ENCODE data around the gene ZNF786. TPM values are rescaled to one million over a fixed set of nuclear protein-coding genes. Genes with fewer than 3 reads are reported as not detected.

ZNF786 gene
- total RNA-seq, 1 experiment from 2014 or later = 4.2 TPM

DNA sequence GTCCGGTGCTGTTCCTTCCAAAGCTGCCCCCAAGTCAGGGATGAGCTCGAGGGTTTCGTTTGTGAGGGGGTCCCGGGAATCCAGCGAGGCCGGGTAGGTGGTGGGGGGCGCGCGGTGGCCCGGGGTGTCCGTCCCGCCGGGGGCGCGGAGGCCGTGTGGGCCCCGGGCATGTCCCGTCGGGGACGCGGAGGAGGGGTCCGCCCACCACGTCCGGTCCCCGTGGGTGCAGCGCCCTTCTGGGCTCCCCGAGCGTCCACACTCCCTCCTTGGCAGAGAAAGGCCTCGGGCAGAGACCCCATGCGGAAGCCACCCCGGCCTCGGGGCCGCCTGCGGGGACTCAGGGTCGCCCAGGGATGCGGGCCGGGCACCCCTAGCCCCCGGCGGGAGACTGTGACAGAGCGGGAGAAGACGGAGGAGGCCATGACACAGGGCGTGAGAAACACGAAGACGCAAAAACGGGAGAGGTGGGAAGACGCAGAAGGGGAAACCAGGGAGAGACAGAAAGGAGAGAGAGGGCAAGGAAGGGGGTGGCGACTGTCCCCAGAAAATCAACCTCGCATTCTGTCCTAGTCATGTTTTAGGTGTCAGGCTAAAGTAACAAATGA, 36.2 kb upstream of the ZNF786 start:
- BruUV-seq (replicated peaks) = no TSS peak
- H3K27ac ChIP-seq (ENCODE audit: low read length) = peak overlapping the region; percentile 57
- peak overlapping the region; percentile 99 for H3K9ac ChIP-seq (ENCODE audit: low read length)
- H3K4me3 ChIP-seq (ENCODE audit: low read length) = peak overlapping the region; percentile 100
- no peak for TF ChIP-seq EZH2 (IDR thresholded peaks at IDR 0.05; ENCODE audit: low read length, unreplicated experiment)
- no peak for TF ChIP-seq CTCF (conservative IDR thresholded peaks at IDR 0.05; ENCODE audit: low read depth, low read length)
- TF ChIP-seq EZH2phosphoT487 (IDR thresholded peaks at IDR 0.05; ENCODE audit: borderline replicate concordance, low read length) = no peak
- peak overlapping the region; percentile 93 for H3K4me2 ChIP-seq (ENCODE audit: low read length)
- intact Hi-C loops (cut with micrococcal nuclease) = loop anchor here (1.0 to 2.0 kb wide), 4 partner anchors 21 to 98 kb away; partner anchors contain the start of genes PDIA4, ZNF398 and ZNF786
- POLR2A ChIA-PET (ENCODE audit: unreplicated experiment) = interaction anchor here (0.6 kb wide), 1 partner anchor 73 kb away, joined by 7 read pairs; no protein-coding TSS in a partner anchor
- ATAC-seq = peak; percentile 61
- peaks cover 15% of the 10 kb centered on the region for H3K36me3 ChIP-seq (ENCODE audit: low read depth, low read length)
- no peaks in the 10 kb centered on the region for H3K27me3 ChIP-seq (ENCODE audit: low read length)
- H4K20me1 ChIP-seq (ENCODE audit: low read length) = no peaks in the 10 kb centered on the region
- peak; percentile 28 for DNase-seq
- peaks cover 40% of the 10 kb centered on the region for H3K79me2 ChIP-seq (ENCODE audit: low read length)
- H3K4me1 ChIP-seq (ENCODE audit: insufficient read depth, low read length) = peaks cover 5% of the 10 kb centered on the region
- peak overlapping the region; percentile 86 for H2AFZ ChIP-seq (ENCODE audit: low read length)
- CTCF ChIA-PET = interaction anchor here (0.7 to 0.8 kb wide), 2 partner anchors 61 to 73 kb away, joined by 3 read pairs; no protein-coding TSS in a partner anchor
- peaks cover 11% of the 10 kb centered on the region; the same call in 1 of the 2 replicates for H3K9me3 ChIP-seq (ENCODE audit: low read length)
- H3K9me2 ChIP-seq (replicated peaks; ENCODE audit: low read length) = no peaks in the 10 kb centered on the region
- no peaks in the 10 kb centered on the region for H3F3A ChIP-seq (ENCODE audit: low read length, unreplicated experiment)

DNA sequence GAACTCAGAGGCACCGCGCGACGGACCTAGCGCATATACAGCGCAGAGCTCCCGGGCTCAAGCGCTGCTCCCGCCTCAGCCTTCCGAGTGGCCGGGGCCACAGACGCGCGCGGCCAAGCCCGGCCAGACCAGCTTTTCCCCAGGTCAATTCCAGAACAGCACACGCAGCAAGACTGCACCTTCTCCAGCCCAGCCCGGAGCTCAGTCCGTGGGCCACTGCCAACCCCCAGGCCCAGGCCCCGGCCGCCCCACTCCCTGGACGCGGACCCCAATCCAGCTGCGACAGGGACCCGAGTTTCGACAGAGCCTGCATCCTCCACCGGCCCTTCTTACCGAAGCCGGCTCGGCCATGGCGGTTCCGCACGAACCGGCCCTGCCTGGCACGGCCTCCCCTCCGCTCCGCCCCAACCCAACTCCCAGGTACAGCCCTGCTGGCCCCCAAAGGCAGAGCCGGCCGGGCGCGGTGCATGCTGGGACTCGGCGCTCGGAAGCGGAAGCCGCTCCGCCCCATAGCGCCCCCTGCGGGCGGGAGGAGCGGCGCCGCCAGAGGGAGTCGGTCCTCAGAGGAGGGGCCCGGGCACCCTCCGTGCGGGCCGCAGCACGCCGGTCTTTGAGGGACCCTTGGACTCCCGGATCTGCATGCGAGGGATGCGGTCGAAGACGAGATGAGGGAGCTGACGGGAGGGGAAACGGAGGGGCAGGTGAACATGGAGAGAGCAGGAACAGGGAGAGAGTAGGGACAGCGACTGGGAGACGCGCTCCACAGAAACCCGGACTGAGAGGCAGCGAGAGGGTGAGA, 35.5 kb upstream of the ZNF786 start, which contains the start of gene ZNF425:
Gene ZNF425, minus strand, starts transcription at position 462 of the 799 bp plus-strand sequence. Its CDS starts 111 bp downstream, at position 351.
- peak within 1 kb of the TSS; percentile 57 for H3K27ac ChIP-seq (ENCODE audit: low read length)
- H3K9ac ChIP-seq (ENCODE audit: low read length) = peak within 1 kb of the TSS; percentile 99
- DNase-seq (peak; percentile 94), ATAC-seq (peak; percentile 83)
- peaks cover 9% of the 10 kb centered on the region; the same call in 1 of the 2 replicates for H3K9me3 ChIP-seq (ENCODE audit: low read length)
- H3K27me3 ChIP-seq (ENCODE audit: low read length) = no peaks in the 10 kb centered on the region
- peak within 1 kb of the TSS; percentile 93 for H3K4me2 ChIP-seq (ENCODE audit: low read length)
- ChIA-PET POLR2A (ENCODE audit: unreplicated experiment) (interaction anchor here (0.6 kb wide), 2 partner anchors 74 to 731 kb away, joined by 6 to 7 read pairs; no protein-coding TSS in a partner anchor), CTCF (interaction anchor here (0.7 to 0.9 kb wide), 3 partner anchors 60 to 74 kb away, joined by 3 read pairs; partner anchors contain the start of gene ZNF282)
- peaks cover 10% of the 10 kb centered on the region for H3K36me3 ChIP-seq (ENCODE audit: low read depth, low read length)
- H3K9me2 ChIP-seq (replicated peaks; ENCODE audit: low read length) = no peaks in the 10 kb centered on the region
- H3K4me3 ChIP-seq (ENCODE audit: low read length) = peak within 1 kb of the TSS; percentile 100
- no peaks in the 10 kb centered on the region for H3F3A ChIP-seq (ENCODE audit: low read length, unreplicated experiment)
- peaks cover 5% of the 10 kb centered on the region for H3K4me1 ChIP-seq (ENCODE audit: insufficient read depth, low read length)
- peaks cover 40% of the 10 kb centered on the region for H3K79me2 ChIP-seq (ENCODE audit: low read length)
- intact Hi-C loops (cut with micrococcal nuclease) = loop anchor here (2.0 kb wide), 2 partner anchors 35 to 97 kb away; partner anchors contain the start of genes PDIA4 and ZNF786
- TF ChIP-seq EZH2phosphoT487 (IDR thresholded peaks at IDR 0.05; ENCODE audit: borderline replicate concordance, low read length) (no peak), EZH2 (IDR thresholded peaks at IDR 0.05; ENCODE audit: low read length, unreplicated experiment) (no peak), CTCF (conservative IDR thresholded peaks at IDR 0.05; ENCODE audit: low read depth, low read length) (peak; percentile 82)
- peak within 1 kb of the TSS; percentile 86 for H2AFZ ChIP-seq (ENCODE audit: low read length)
- no peaks in the 10 kb centered on the region for H4K20me1 ChIP-seq (ENCODE audit: low read length)
- BruUV-seq (replicated peaks) = TSS peak; percentile 50
